GM21367 (cell line): Measurements from ENCODE around the gene TBC1D1.

ENCODE experiments used
- ATAC-seq: cut with Tn5 transposase; IDR thresholded peaks from one replicate; pipeline ENCODE4 v1.9.1; 2021; ENCODE audit not compliant: unreplicated experiment

TBC1D1 gene

GRCh38 chr4:38095691-38096090, 204.8 kb downstream of the TBC1D1 start:
- ATAC-seq, result no peak

- ATAC-seq, result no peak
Observed at GRCh38 chr4:38097818-38098217, 206.9 kb downstream of the TBC1D1 start.

- ATAC-seq, result no peak
Observed at GRCh38 chr4:38099020-38099600, 208.2 kb downstream of the TBC1D1 start.

GRCh38 chr4:38099908-38100407, 209.1 kb downstream of the TBC1D1 start:
- no peak for ATAC-seq

- no peak for ATAC-seq
Observed at GRCh38 chr4:38100474-38101255, 209.8 kb downstream of the TBC1D1 start.

- no peak for ATAC-seq
Observed at GRCh38 chr4:38101563-38101962, 210.7 kb downstream of the TBC1D1 start.

- ATAC-seq, result no peak
Observed at GRCh38 chr4:38102957-38103588, 212.2 kb downstream of the TBC1D1 start.

GRCh38 chr4:38105475-38106220, 214.8 kb downstream of the TBC1D1 start:
- peak; percentile 89 for ATAC-seq

- no peak for ATAC-seq
Observed at GRCh38 chr4:38106311-38106710, 215.4 kb downstream of the TBC1D1 start.

- no peak for ATAC-seq
Observed at GRCh38 chr4:38106886-38107514, 216.1 kb downstream of the TBC1D1 start.

GRCh38 chr4:38107818-38108217, 216.9 kb downstream of the TBC1D1 start:
- ATAC-seq, result no peak

GRCh38 chr4:38109370-38109769, 218.5 kb downstream of the TBC1D1 start:
- no peak for ATAC-seq

- ATAC-seq, result no peak
Observed at GRCh38 chr4:38109896-38110295, 219.0 kb downstream of the TBC1D1 start.

GRCh38 chr4:38111024-38111423, 220.1 kb downstream of the TBC1D1 start:
- no peak for ATAC-seq

- no peak for ATAC-seq
Observed at GRCh38 chr4:38111717-38112116, 220.8 kb downstream of the TBC1D1 start.

GRCh38 chr4:38113132-38113531, 222.2 kb downstream of the TBC1D1 start:
- ATAC-seq, result no peak

GRCh38 chr4:38113551-38113950, 222.7 kb downstream of the TBC1D1 start:
- ATAC-seq, result no peak

- ATAC-seq, result no peak
Observed at GRCh38 chr4:38114386-38115150, 223.7 kb downstream of the TBC1D1 start.

GRCh38 chr4:38115601-38116000, 224.7 kb downstream of the TBC1D1 start:
- ATAC-seq, result no peak

- ATAC-seq, result no peak
Observed at GRCh38 chr4:38117591-38117990, 226.7 kb downstream of the TBC1D1 start.
